T-helper 9 cell (primary cell): Measurements from ENCODE around the gene ZNF787.
A peak's percentile ranks its signal among the peaks of the same experiment; 100 is the strongest.
"Not testable (repeated sequence)": the region's sequence is repeated elsewhere in the genome, so short reads cannot be mapped to it uniquely, and the experiment has no call there.

ENCODE experiments used
- DNase-seq: peaks from one replicate; pipeline ENCODE4 v3.0.0-alpha.2; 2020

ZNF787 gene

GRCh38 chr19:56103027-56103614 lies 18.0 kb downstream of the ZNF787 start:
- no peak for DNase-seq

DNA sequence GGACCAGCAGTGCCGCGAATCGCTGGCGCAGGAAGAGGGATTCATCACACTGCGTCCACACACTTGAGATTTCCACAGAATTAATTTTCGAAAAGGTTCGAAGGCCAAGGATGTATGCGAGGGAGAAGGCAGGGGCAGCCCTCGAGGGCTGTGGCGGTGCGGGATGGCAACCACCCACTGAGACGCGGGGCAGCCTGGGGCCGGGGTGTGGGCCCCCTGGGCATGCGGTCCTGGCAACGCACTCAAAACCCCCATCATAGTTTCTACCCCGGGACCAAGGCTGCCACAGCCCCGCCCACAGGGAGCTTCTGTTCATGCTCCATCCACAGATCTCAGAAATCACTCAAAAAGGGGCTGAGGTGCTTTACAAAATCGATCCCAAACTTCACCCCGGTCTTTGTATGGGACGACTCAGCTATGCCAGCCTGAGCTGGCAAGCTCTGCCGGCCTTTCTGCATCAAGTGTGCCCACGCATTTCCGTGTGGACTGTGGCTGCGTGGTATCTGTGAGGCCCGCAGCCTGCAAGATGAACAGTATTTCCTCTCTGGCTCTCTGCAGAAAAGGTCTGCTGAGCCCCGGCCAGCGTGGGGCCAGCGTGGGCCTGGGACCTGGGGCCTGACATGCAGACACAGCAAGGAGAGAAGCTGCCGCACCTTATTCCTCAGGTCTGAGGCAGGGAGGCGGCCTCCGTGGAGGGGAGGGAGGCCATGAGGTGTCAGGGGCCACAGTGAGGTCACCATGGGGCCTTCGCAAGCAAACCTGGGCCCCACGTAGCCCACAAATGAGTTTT lies 19.2 kb downstream of the ZNF787 start:
- DNase-seq, result no peak

GRCh38 chr19:56101095-56101494 lies 20.0 kb downstream of the ZNF787 start:
- no peak for DNase-seq

DNA sequence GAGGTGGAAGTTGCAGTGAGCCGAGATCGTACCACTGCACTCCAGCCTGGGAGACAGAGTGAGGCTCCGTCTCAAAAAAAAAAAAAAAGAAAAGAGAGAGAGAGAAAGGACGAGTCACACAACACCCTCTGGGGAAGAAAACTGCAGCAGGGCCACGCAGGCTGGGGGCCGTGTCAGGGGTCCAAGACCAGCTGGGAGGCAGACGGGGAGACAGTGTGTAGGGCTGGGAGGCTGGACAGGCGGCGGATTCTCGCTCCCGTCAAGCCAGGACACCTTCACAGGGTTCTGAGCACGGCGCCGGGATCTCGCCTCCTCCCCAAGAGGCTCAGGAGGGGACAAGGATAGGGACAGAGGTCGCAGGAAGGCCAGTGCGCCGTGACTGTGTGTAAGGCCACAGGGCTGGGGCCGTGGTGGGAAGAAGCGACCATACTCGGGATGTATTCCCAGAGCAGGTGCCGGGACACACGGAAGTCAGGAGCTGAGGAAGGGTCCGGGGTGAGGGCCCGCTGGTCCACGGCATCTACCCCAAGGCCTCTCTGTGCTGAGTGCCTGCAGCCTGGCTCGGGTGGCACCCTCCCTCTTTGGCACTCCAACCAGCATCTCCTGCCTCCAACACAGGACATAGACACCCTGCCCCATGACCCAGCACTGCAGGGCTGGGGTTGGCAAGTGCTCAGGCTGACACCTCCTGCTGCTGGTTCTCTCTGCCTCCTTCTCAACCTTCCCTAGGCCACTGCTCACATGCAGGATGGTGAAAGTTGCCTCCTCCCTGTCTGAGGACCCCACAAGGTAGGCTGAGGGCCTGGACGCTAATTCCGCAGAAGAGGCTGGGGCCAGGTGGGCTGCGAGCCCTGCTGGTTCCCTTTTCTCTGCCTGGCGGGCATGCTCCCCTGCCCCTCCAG lies 21.2 kb downstream of the ZNF787 start:
- DNase-seq, result no peak

DNA sequence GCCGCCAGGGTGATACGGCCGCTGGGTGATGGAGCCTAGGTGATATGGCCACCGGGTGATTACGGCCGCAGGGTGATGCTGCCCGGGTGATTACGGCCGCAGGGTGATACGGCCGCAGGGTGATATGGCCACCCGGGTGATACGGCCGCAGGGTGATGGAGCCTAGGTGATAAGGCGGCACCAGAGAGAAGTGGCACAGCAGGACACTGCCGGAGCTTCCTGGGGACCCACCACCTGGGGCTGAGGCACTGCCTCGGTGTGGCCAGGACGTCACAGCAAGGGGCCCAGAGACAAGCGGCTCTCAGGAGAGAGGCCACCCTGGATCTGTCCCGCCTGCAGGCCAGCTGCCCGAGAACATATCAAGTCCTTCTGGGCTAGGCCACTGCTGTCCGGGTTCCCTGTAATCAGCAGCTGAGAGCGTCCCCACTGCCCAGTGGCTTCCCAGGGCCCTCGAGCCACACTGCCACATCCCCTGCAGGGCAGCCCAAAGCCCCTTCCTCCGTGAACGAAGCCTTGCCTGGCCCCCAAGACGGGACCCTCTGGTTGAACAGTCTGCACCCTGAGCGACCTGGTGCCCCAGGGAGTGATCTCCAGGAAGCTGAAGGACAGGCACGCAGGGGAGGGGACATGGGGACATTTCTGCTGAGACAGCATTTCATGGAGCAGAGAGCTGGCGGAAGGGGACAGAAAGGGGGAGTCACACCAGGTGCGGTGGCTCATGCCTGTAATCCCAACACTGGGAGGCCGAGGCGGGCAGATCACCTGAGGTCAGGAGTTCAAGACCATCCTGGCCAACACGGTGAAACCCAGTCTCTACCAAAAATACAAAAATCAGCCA lies 22.1 kb downstream of the ZNF787 start:
- no peak for DNase-seq

DNA sequence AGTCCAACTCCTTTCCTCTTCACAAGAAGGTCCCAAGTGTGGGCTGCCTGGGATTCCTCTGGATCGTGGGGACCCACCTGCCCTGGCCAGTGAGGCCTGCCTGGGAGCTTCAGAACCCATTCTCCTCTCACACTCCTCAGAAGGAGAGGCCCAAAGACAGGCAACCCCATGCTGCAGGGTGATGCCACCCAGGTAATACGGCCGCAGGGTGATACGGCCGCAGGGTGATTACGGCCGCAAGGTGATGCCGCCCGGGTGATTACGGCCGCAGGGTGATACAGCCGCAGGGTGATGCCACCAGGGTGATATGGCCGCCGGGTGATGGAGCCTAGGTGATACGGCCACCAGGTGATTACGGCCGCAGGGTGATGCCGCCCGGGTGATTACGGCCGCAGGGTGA lies 22.9 kb downstream of the ZNF787 start:
- not testable (repeated sequence) for DNase-seq

GRCh38 chr19:56097776-56098175 lies 23.3 kb downstream of the ZNF787 start:
- no peak for DNase-seq

GRCh38 chr19:56097306-56097705 lies 23.8 kb downstream of the ZNF787 start:
- no peak for DNase-seq

- no peak for DNase-seq
Observed at GRCh38 chr19:56096665-56097064, 24.4 kb downstream of the ZNF787 start.

GRCh38 chr19:56094449-56094848 lies 26.6 kb downstream of the ZNF787 start:
- no peak for DNase-seq

DNA sequence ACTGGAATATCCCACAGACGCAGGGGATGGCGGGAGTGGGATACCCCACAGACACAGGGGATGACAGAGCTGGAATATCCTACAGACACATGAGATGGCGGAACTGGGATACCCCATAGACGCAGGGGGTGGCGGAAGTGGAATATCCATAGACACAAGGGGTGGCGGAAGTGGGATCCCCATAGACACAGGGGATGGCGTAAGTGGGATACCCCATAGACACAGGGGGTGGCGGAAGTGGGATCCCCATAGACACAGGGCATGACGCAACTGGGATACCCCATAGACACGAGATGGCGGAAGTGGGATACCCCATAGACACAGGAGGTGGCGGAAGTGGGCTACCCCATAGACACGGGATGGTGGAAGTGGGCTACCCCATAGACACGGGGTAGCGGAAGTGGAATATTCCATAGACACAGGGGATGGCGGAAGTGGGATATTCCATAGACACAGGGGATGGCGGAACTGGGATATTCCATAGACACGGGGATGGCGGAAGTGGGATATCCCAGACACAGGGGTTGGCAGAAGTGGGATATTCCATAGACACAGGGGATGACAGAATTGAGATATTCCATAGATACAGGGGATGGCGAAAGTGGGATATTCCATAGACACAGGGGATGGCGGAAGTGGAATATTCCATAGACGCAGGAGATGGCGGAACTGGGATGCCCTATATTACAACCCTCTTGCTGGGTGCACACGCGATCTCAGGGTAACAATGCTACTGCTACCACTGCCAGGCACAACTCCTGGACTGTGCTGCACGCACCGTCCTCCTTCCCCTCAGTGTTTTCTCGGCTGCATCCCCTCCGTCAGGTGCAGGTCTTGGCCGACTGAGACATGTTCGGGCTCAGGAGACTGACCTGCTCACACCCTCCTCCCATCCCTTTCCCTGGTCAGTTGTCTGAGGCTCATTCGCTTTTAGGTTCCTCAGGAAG lies 28.1 kb downstream of the ZNF787 start:
- no peak for DNase-seq

DNA sequence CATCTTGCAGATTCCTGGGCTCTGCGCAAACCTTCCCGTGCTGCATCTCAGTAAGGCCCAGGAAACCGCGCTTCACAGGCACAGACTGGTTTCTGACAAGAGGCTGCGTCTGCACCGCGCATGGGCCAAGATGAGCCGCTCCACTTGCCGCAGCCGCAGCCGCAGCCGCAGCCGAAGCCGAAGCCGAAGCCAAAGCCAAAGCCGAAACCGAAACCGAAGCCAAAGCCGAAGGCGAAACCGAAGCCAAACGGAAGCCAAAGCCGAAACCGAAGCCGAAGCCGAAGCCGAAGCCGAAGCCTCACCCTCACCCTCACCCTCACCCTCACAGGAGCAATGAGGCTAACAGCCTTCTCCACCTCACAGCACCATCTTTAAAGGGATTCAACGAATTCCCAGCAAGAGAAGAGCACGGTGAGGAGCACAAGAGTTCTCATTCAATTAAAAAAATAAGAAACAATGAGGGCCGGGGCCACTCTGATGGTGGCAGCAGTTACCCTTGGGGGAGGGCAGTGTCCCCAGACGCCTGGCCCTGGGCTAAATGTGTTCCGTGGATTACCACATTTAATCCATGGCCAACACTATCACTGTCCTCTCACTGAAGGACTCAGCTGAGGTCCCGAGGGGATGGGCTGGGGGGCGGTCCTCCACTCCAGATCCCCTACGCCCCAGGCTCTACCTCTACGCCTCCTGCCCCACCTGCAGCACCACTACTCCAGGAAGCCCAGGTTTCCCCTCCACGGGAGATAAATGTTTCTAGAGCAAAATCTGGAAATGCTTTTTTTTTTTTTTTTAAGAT lies 29.1 kb downstream of the ZNF787 start:
- peak; percentile 12 for DNase-seq

GRCh38 chr19:56091066-56091490 lies 30.0 kb downstream of the ZNF787 start:
- no peak for DNase-seq

DNA sequence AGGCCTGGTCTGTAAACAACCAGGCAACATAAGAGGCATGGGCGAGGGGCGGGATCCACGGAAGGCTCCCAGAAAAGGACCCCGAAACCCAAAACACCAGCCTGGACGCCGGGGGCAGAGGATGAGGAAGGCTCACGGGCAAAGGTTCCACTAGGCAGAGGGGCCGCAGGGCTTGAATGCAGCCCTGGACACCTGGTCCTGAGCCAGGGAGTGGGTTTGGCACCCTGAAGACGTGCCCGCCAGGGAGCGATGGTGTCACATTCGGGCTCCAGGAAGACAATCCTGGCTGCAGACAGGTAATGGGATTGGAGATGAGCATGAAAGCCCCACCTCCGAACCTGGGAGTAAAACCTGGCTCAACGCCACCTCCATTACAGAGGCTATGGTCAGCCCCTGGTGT lies 31.8 kb downstream of the ZNF787 start:
- no peak for DNase-seq

DNA sequence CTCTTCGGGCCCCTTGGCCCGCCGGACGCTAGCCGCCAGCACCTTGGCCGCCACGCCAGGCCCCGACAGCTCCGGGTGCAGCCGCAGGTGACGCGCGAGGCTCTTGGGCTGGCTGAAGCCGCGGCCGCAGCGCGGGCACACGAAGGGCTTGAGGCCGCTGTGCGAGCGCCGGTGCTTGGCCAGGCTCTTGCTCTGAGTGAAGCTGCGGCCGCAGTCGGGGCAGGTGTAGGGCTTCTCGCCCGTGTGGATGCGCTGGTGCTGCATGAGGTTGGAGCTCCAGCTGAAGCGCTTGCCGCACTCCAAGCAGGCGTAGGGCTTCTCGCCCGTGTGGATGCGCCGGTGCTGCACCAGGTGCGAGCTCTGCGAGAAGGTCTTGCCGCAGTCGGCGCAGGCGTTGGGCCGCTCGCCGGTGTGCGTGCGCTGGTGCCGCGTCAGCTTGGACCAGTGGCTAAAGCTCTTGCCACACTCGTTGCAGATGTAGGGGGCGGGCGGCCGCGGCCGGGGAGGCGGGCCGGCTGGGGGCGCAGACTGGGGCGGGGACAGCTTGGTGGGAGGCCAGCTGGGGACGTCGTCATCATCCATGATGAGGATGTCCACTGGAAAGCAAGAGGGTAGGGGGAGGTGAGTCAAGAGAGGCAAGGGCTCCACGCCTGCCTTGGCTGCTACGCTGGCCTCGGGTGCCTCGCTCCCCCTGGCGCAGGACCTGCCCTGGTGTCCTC lies 32.4 kb downstream of the ZNF787 start:
- DNase-seq, result no peak

- DNase-seq, result no peak
Observed at GRCh38 chr19:56087647-56088496, 33.2 kb downstream of the ZNF787 start.

GRCh38 chr19:56086671-56087430 lies 34.2 kb downstream of the ZNF787 start:
- no peak for DNase-seq
